ENCODE measurements around the gene CNGA1.

Gene CNGA1

GRCh38 chr4:48016141-48017107 is at the start of gene CNGA1, which contains the start of gene NIPAL1:
TSS of gene CNGA1 (minus strand) at chr4:48016681. CDS start at chr4:47952689, 63,992 bp downstream.
TSS of gene NIPAL1 (plus strand) at chr4:48016772. CDS start at chr4:48016840, 68 bp downstream.
- no peak for FAIRE-seq
- DNase-seq (ENCODE audit: insufficient read length, low spot score): peak; percentile 45

- DNase-seq (ENCODE audit: insufficient read length, low spot score) (no peak), FAIRE-seq (peak; percentile 68)
These were observed 49.1 kb upstream of the CNGA1 start for GRCh38 chr4:48065587-48066052.

- no peak for DNase-seq (ENCODE audit: insufficient read length, low spot score)
- peak; percentile 28 for FAIRE-seq
These were observed 47.9 kb upstream of the CNGA1 start for GRCh38 chr4:48064349-48064748.

GRCh38 chr4:48058617-48059530 is 42.4 kb upstream of the CNGA1 start:
- FAIRE-seq (no peak), DNase-seq (ENCODE audit: insufficient read length, low spot score) (no peak)

GRCh38 chr4:48051078-48051477 is 34.6 kb upstream of the CNGA1 start:
- no peak for FAIRE-seq

GRCh38 chr4:48049483-48049882 is 33.0 kb upstream of the CNGA1 start:
- DNase-seq (ENCODE audit: insufficient read length, low spot score) (no peak), FAIRE-seq (no peak)

More at GRCh38 chr4:48051078-48051477, 34.6 kb upstream of the CNGA1 start:
- no peak for DNase-seq (ENCODE audit: insufficient read length, low spot score)

- DNase-seq (ENCODE audit: insufficient read length, low spot score): no peak
- peak; percentile 51 for FAIRE-seq
These were observed 31.4 kb upstream of the CNGA1 start for GRCh38 chr4:48047896-48048295.

GRCh38 chr4:48047421-48047844 is 31.0 kb upstream of the CNGA1 start:
- FAIRE-seq (peak; percentile 96), DNase-seq (ENCODE audit: insufficient read length, low spot score) (peak; percentile 26)

GRCh38 chr4:48046059-48046458 is 29.6 kb upstream of the CNGA1 start:
- DNase-seq (ENCODE audit: insufficient read length, low spot score): no peak
- FAIRE-seq: peak; percentile 40

GRCh38 chr4:48044298-48044697 is 27.8 kb upstream of the CNGA1 start:
- no peak for DNase-seq (ENCODE audit: insufficient read length, low spot score)

GRCh38 chr4:48043504-48043903 is 27.0 kb upstream of the CNGA1 start:
- FAIRE-seq: no peak

More at GRCh38 chr4:48044298-48044697, 27.8 kb upstream of the CNGA1 start:
- FAIRE-seq: peak; percentile 35

GRCh38 chr4:48042979-48043461 is 26.5 kb upstream of the CNGA1 start:
- peak; percentile 96 for FAIRE-seq
- DNase-seq (ENCODE audit: insufficient read length, low spot score): no peak

More at GRCh38 chr4:48043504-48043903, 27.0 kb upstream of the CNGA1 start:
- DNase-seq (ENCODE audit: insufficient read length, low spot score): no peak

- no peak for DNase-seq (ENCODE audit: insufficient read length, low spot score)
- FAIRE-seq: no peak
These were observed 25.2 kb upstream of the CNGA1 start for GRCh38 chr4:48041535-48042137.

- FAIRE-seq: no peak
- DNase-seq (ENCODE audit: insufficient read length, low spot score): no peak
These were observed 23.1 kb upstream of the CNGA1 start for GRCh38 chr4:48039561-48039960.

- FAIRE-seq: no peak
- DNase-seq (ENCODE audit: insufficient read length, low spot score): no peak
These were observed 22.2 kb upstream of the CNGA1 start for GRCh38 chr4:48038666-48039065.

- no peak for DNase-seq (ENCODE audit: insufficient read length, low spot score)
- FAIRE-seq: peak; percentile 69
These were observed 20.6 kb upstream of the CNGA1 start for GRCh38 chr4:48037117-48037462.

GRCh38 chr4:48035952-48036351 is 19.5 kb upstream of the CNGA1 start:
- FAIRE-seq: no peak

GRCh38 chr4:48033825-48034413 is 17.4 kb upstream of the CNGA1 start:
- DNase-seq (ENCODE audit: insufficient read length, low spot score) (no peak), FAIRE-seq (peak; percentile 71)

More at GRCh38 chr4:48035952-48036351, 19.5 kb upstream of the CNGA1 start:
- DNase-seq (ENCODE audit: insufficient read length, low spot score): no peak

GRCh38 chr4:48033412-48033811 is 16.9 kb upstream of the CNGA1 start:
- DNase-seq (ENCODE audit: insufficient read length, low spot score) (no peak), FAIRE-seq (no peak)

- FAIRE-seq (peak; percentile 63), DNase-seq (ENCODE audit: insufficient read length, low spot score) (no peak)
These were observed 16.2 kb upstream of the CNGA1 start for GRCh38 chr4:48032721-48033120.
